ENCODE results near the gene GMCL2. TPM values are rescaled to one million over a fixed set of nuclear protein-coding genes. Genes with fewer than 3 reads are reported as not detected.

GMCL2 gene
- total RNA-seq, 4 donors from 2014 or later, result not detected

DNA sequence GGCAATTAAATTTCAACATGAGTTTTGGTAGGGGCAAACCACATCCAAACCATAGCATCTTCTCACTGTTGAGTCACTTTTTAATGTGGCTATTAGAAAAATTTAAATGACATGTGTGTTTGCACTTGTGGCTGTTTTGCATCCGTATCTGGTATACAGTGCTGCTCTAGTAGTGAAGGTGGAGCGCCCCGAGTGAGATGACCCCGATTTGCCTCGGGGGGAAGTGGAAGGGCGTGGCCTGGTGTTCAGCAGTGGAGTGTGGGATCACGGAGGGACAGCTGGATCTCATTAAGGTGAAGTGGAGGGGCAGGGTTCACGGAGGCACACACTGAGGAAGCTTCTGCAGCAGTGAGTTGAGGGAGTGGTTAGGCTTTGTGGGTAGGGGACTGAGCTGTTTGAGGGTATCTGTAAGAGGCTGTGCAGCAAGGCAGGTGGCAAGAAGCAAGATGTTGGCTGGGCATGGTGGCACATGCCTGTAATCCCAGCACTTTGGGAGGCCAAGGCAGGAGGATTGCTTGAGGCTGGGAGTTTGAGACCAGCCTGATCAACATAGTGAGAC lies 6.2 kb upstream of the GMCL2 start:
- DNase-seq (ENCODE audit: low spot score) (no peak), ATAC-seq (ENCODE audit: low FRiP score) (no peak)
- TF ChIP-seq, protein P1, sequence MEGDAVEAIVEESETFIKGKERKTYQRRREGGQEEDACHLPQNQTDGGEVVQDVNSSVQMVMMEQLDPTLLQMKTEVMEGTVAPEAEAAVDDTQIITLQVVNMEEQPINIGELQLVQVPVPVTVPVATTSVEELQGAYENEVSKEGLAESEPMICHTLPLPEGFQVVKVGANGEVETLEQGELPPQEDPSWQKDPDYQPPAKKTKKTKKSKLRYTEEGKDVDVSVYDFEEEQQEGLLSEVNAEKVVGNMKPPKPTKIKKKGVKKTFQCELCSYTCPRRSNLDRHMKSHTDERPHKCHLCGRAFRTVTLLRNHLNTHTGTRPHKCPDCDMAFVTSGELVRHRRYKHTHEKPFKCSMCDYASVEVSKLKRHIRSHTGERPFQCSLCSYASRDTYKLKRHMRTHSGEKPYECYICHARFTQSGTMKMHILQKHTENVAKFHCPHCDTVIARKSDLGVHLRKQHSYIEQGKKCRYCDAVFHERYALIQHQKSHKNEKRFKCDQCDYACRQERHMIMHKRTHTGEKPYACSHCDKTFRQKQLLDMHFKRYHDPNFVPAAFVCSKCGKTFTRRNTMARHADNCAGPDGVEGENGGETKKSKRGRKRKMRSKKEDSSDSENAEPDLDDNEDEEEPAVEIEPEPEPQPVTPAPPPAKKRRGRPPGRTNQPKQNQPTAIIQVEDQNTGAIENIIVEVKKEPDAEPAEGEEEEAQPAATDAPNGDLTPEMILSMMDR (IDR thresholded peaks at IDR 0.05), result no peak

DNA sequence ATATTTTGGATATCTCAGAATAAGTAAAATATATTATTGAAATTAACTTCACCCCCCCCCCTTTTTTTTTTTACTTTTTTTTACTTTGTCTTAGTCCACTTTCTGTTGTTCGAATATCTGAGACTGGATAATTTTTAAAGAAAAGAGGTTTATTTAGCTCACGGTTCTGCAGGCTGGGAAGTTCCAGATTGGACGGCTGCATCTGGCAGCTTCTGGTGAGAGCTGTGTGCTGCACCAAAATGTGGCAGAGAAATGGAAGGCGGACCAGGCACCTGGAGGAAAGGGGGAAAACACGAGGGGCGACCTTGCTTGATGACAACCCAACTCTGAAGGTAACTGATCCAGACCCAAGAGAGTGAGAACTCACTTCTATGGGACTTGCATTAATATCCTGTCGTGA lies 5.6 kb upstream of the GMCL2 start:
- no peak for ATAC-seq (ENCODE audit: low FRiP score)
- TF ChIP-seq, protein P1 (IDR thresholded peaks at IDR 0.05), result no peak
- no peak for DNase-seq (ENCODE audit: low spot score)

DNA sequence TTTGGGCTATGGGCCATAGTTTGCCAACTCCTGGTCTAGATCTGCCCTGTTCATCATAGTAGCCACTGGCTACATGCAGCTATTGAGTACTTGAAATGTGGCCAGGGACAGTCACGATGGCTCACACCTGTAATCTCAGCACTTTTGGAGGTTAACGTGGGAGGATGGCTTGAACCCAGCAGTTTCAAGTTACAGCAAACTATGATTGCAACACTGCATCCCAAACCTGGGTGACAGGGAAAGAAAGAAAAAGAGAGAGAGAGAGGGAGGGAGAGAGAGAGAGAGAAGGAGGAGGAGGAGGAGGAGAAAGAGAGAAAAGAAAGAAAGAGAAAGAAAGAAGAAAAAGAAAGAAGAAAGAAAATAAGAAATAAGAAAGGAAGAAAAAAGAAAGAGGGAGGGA lies 5.1 kb upstream of the GMCL2 start:
- TF ChIP-seq, protein P1 (IDR thresholded peaks at IDR 0.05), result no peak
- ATAC-seq (ENCODE audit: low FRiP score) (no peak), DNase-seq (ENCODE audit: low spot score) (no peak)

DNA sequence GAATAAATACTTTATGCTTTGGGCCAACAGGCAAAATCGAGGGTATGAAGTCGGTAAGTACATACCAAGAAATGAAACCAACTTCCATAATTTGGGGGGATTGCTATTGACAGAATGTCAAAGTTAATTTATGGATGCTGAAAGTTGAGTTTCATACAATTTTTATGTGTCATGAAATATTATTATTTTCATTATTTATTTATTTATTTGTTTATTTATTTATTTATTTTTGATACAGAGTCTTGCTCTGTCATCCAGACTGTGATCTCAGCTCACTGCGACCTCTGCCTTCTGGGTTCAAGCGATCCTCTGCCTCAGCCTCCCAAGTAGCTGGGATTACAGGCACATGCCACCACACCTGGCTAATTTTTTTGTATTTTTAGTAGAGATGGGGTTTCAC lies 4.5 kb upstream of the GMCL2 start:
- DNase-seq (ENCODE audit: low spot score), result no peak
- TF ChIP-seq, protein P1 (IDR thresholded peaks at IDR 0.05), result no peak
- ATAC-seq (ENCODE audit: low FRiP score), result no peak

DNA sequence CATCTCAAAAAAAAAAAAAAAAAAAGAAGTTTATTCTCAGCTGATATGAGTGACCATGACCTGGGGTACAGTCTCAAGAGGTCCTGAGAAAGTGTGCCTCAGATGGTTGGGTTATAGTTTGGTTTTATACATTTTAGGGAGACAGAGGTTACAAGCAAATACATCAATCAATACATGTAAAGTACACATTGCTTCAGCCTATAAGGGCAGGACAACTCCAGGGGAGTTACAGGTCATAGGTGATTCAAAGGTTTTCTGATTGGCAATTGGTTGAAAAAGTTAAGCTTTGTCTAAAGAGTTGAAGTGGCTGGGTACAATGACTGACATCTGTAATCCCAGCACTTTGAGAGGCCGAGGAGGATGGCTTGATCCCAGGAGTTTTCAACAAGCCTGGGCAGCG lies 2.3 kb upstream of the GMCL2 start:
- ATAC-seq (ENCODE audit: low FRiP score) (no peak), DNase-seq (ENCODE audit: low spot score) (no peak)
- TF ChIP-seq, protein P1 (IDR thresholded peaks at IDR 0.05), result no peak

DNA sequence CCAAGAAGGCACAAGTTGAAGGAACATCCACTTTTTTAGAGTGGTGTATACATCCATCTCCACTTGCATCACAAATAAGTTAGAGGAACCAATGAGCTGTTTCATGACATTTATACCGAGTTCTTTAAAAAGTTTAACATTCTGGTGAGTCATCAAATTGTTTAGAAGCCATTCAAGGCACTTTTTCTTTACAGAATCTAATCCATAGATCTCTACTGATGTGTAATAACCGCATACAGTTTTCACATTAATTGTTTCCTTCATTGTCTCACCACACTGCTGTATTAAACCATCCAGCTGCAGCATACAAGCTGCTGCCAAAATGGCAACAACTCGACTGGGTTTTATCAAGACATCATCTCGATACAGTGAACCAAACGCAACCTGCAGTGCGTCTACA lies 744 bp downstream of the GMCL2 start:
- no peak for DNase-seq (ENCODE audit: low spot score)
- no peak for ATAC-seq (ENCODE audit: low FRiP score)
- TF ChIP-seq, protein P1 (IDR thresholded peaks at IDR 0.05), result no peak

DNA sequence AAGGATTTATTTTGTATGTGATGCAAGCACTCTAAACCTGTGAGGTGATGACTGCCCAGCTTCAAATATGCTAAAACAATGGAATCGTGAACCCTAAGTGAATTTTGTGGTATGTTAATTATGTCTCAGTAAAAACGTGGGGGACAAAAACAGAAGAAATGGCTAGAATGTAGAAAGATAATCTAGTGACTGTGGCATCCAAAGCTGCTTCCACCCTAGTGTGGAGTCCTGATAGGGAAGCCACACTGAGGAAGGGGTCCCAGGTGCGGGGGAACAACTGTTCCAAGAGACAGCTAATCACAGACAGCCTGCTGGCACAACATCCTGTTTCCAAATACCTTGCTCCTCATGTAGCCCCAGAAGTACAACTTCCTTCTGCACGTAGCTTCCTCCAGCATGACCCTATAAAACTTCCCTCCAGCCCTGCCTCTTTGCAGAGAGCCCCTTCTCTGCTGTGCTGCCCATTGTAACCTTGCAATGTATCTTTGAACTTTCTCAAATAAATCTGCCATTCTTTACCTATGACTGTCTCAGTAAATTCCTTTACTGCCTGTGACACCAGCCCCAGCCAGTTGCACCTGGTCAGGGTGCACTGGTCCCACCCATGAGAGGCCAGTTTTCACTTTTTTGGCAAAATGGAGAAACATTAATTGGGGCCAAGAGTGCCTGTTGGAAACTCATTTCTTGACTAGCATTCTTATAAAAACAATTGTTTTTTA lies 4.9 kb downstream of the GMCL2 start:
- DNase-seq (ENCODE audit: low spot score), result no peak
- ATAC-seq (ENCODE audit: low FRiP score), result no peak
- TF ChIP-seq, protein P1 (IDR thresholded peaks at IDR 0.05), result no peak
